ENCODE measurements around the gene GNG3. TPM values are rescaled to one million over a fixed set of nuclear protein-coding genes. Genes with fewer than 3 reads are reported as not detected.

Gene GNG3
- 1 to 10 TPM in 1 of 4 donors, under 1 TPM in 1, not detected in 2; 0.75 to 9.0 TPM for polyA plus RNA-seq
- long read RNA-seq, donor 1, partial matches to known transcripts: 0 of 1 reads
- long read RNA-seq, donor 1, other reads (novel, unspliced or antisense): 0 of 1 reads
- long read RNA-seq, donor 2, partial matches to known transcripts: 0 of 1 reads
- long read RNA-seq, donor 2, other reads (novel, unspliced or antisense): 0 of 1 reads
- long read RNA-seq, donor 3, partial matches to known transcripts: 0 of 2 reads
- long read RNA-seq, donor 3, other reads (novel, unspliced or antisense): 0 of 2 reads
- long read RNA-seq, donor 4, partial matches to known transcripts: 0 of 1 reads
- long read RNA-seq, donor 4, other reads (novel, unspliced or antisense): 0 of 1 reads
- long read RNA-seq, donor 5, partial matches to known transcripts: 0 of 2 reads
- long read RNA-seq, donor 5, other reads (novel, unspliced or antisense): 0 of 2 reads
- long read RNA-seq, donor 6, partial matches to known transcripts: 0 of 2 reads
- long read RNA-seq, donor 6, other reads (novel, unspliced or antisense): 0 of 2 reads
- long read RNA-seq, donor 7: 0 reads
- long read RNA-seq, donor 8: 0 reads
- long read RNA-seq, donor 9, partial matches to known transcripts: 0 of 2 reads
- long read RNA-seq, donor 9, other reads (novel, unspliced or antisense): 0 of 2 reads
- long read RNA-seq, donor 10, transcript GNG3-201 (3 exons, 882 nt): major isoform, 22 of 22 reads
- long read RNA-seq, donor 10, partial matches to known transcripts: 0 of 22 reads
- long read RNA-seq, donor 10, other reads (novel, unspliced or antisense): 0 of 22 reads

GRCh38 chr11:62707277-62707861, at the start of gene GNG3, which contains the start of gene BSCL2:
TSS of gene GNG3 (plus strand) at chr11:62707676. CDS start at chr11:62708296, 620 bp downstream.
TSS of gene BSCL2 (minus strand) at chr11:62707424. CDS start at chr11:62707195, 229 bp downstream.
- Histone ChIP-seq H3K4me3 (ENCODE audit: low read depth in 1 of 3, low read length in 3 of 3) (peak within 1 kb of the TSS in 2 of 3 donors; percentile 44 to 82), H3K27ac (ENCODE audit: low read depth in 1 of 3, low read length in 2 of 3) (peak within 1 kb of the TSS; percentile 20 to 98 (median 78)), H3K27me3 (ENCODE audit: control insufficient read depth in 3 of 3, insufficient read depth in 3 of 3, low read length in 3 of 3) (no peaks in the 10 kb centered on the region), H3K4me1 (ENCODE audit: control insufficient read depth in 3 of 3, insufficient read depth in 2 of 3, low read depth in 1 of 3, low read length in 2 of 3) (peaks cover 6 to 53% (median 10%) of the 10 kb centered on the region in 3 donors), H3K9me3 (ENCODE audit: control insufficient read depth in 2 of 2, insufficient read depth in 1 of 2, low read depth in 1 of 2, low read length in 1 of 2) (no peaks in the 10 kb centered on the region), H3K36me3 (ENCODE audit: control insufficient read depth in 3 of 3, insufficient read depth in 2 of 3, low read depth in 1 of 3, low read length in 3 of 3) (peaks cover 0 to 46% (median 0%) of the 10 kb centered on the region in 3 donors)
- no peak for FAIRE-seq
- no peak for DNase-seq
- 81 to 86% (median 83%) methylated on average over 10 of the region's 10 CpGs for WGBS, 3 donors

- Histone ChIP-seq H3K4me1 (ENCODE audit: control insufficient read depth in 3 of 3, insufficient read depth in 2 of 3, low read depth in 1 of 3, low read length in 2 of 3) (peaks cover 6 to 12% (median 10%) of the 10 kb centered on the region in 3 donors), H3K27ac (ENCODE audit: low read depth in 1 of 3, low read length in 2 of 3) (peak overlapping the region; percentile 90 to 98 (median 95)), H3K9me3 (ENCODE audit: control insufficient read depth in 2 of 2, insufficient read depth in 1 of 2, low read depth in 1 of 2, low read length in 1 of 2) (no peaks in the 10 kb centered on the region), H3K4me3 (ENCODE audit: low read depth in 1 of 3, low read length in 3 of 3) (peak overlapping the region; percentile 84 to 98 (median 97)), H3K27me3 (ENCODE audit: control insufficient read depth in 3 of 3, insufficient read depth in 3 of 3, low read length in 3 of 3) (no peaks in the 10 kb centered on the region), H3K36me3 (ENCODE audit: control insufficient read depth in 3 of 3, insufficient read depth in 2 of 3, low read depth in 1 of 3, low read length in 3 of 3) (peaks cover 0 to 37% (median 3%) of the 10 kb centered on the region in 3 donors)
- FAIRE-seq (no peak), DNase-seq (peak; percentile 71 to 82)
- WGBS, 3 donors: 2 to 3% (median 2%) methylated on average over 36 of the region's 36 CpGs
Observed at GRCh38 chr11:62664405-62665074, 42.9 kb upstream of the GNG3 start.

- peaks cover 10 to 12% (median 11%) of the 10 kb centered on the region in 3 donors for H3K4me1 ChIP-seq (ENCODE audit: control insufficient read depth in 3 of 3, insufficient read depth in 2 of 3, low read depth in 1 of 3, low read length in 2 of 3)
- no peaks in the 10 kb centered on the region for H3K9me3 ChIP-seq (ENCODE audit: control insufficient read depth in 2 of 2, insufficient read depth in 1 of 2, low read depth in 1 of 2, low read length in 1 of 2)
- peaks cover 0 to 41% (median 3%) of the 10 kb centered on the region in 3 donors for H3K36me3 ChIP-seq (ENCODE audit: control insufficient read depth in 3 of 3, insufficient read depth in 2 of 3, low read depth in 1 of 3, low read length in 3 of 3)
- peak within 1 kb of the TSS; percentile 90 to 98 (median 95) for H3K27ac ChIP-seq (ENCODE audit: low read depth in 1 of 3, low read length in 2 of 3)
- FAIRE-seq (no peak), DNase-seq (peak; percentile 95 to 97)
- peak within 1 kb of the TSS; percentile 84 to 98 (median 97) for H3K4me3 ChIP-seq (ENCODE audit: low read depth in 1 of 3, low read length in 3 of 3)
- WGBS, 3 donors: 0 to 1% (median 0%) methylated on average over 42 to 47 of the region's 47 CpGs
- no peaks in the 10 kb centered on the region for H3K27me3 ChIP-seq (ENCODE audit: control insufficient read depth in 3 of 3, insufficient read depth in 3 of 3, low read length in 3 of 3)
Observed at GRCh38 chr11:62665075-62665598, 42.3 kb upstream of the GNG3 start, which contains the start of the genes C11orf98 and CSKMT. TSS of gene C11orf98 (minus strand) at chr11:62665210. CDS start at chr11:62665169, 41 bp downstream. TSS of gene CSKMT (plus strand) at chr11:62665312. CDS start at chr11:62665880, 568 bp downstream.

GRCh38 chr11:62665599-62666258, 41.7 kb upstream of the GNG3 start:
- Histone ChIP-seq H3K27ac (ENCODE audit: low read depth in 1 of 3, low read length in 2 of 3) (peak overlapping the region; percentile 57 to 98 (median 95)), H3K36me3 (ENCODE audit: control insufficient read depth in 3 of 3, insufficient read depth in 2 of 3, low read depth in 1 of 3, low read length in 3 of 3) (peaks cover 0 to 41% (median 3%) of the 10 kb centered on the region in 3 donors), H3K4me1 (ENCODE audit: control insufficient read depth in 3 of 3, insufficient read depth in 2 of 3, low read depth in 1 of 3, low read length in 2 of 3) (peaks cover 10 to 12% (median 11%) of the 10 kb centered on the region in 3 donors), H3K4me3 (ENCODE audit: low read depth in 1 of 3, low read length in 3 of 3) (peak overlapping the region; percentile 84 to 98 (median 97)), H3K27me3 (ENCODE audit: control insufficient read depth in 3 of 3, insufficient read depth in 3 of 3, low read length in 3 of 3) (no peaks in the 10 kb centered on the region), H3K9me3 (ENCODE audit: control insufficient read depth in 2 of 2, insufficient read depth in 1 of 2, low read depth in 1 of 2, low read length in 1 of 2) (no peaks in the 10 kb centered on the region)
- FAIRE-seq (no peak), DNase-seq (peak in 1 of 2 donors; percentile 53)
- 1 to 2% (median 1%) methylated on average over 39 of the region's 39 CpGs for WGBS, 3 donors

- WGBS, 3 donors: 20 to 39% (median 25%) methylated on average over 16 of the region's 16 CpGs
- H3K27me3 ChIP-seq (ENCODE audit: control insufficient read depth in 3 of 3, insufficient read depth in 3 of 3, low read length in 3 of 3): no peaks in the 10 kb centered on the region
- H3K27ac ChIP-seq (ENCODE audit: low read depth in 1 of 3, low read length in 2 of 3): peak overlapping the region; percentile 57 to 98 (median 95)
- peak overlapping the region; percentile 84 to 98 (median 97) for H3K4me3 ChIP-seq (ENCODE audit: low read depth in 1 of 3, low read length in 3 of 3)
- no peaks in the 10 kb centered on the region for H3K9me3 ChIP-seq (ENCODE audit: control insufficient read depth in 2 of 2, insufficient read depth in 1 of 2, low read depth in 1 of 2, low read length in 1 of 2)
- DNase-seq (no peak), FAIRE-seq (no peak)
- H3K36me3 ChIP-seq (ENCODE audit: control insufficient read depth in 3 of 3, insufficient read depth in 2 of 3, low read depth in 1 of 3, low read length in 3 of 3): peaks cover 0 to 41% (median 3%) of the 10 kb centered on the region in 3 donors
- peaks cover 10 to 12% (median 11%) of the 10 kb centered on the region in 3 donors for H3K4me1 ChIP-seq (ENCODE audit: control insufficient read depth in 3 of 3, insufficient read depth in 2 of 3, low read depth in 1 of 3, low read length in 2 of 3)
Observed at GRCh38 chr11:62666259-62666926, 41.1 kb upstream of the GNG3 start.

GRCh38 chr11:62667460-62667859, 40.0 kb upstream of the GNG3 start:
- H3K4me3 ChIP-seq (ENCODE audit: low read depth in 1 of 3, low read length in 3 of 3): no peak overlapping the region
- peaks cover 10 to 14% (median 11%) of the 10 kb centered on the region in 3 donors for H3K4me1 ChIP-seq (ENCODE audit: control insufficient read depth in 3 of 3, insufficient read depth in 2 of 3, low read depth in 1 of 3, low read length in 2 of 3)
- no peak overlapping the region for H3K27ac ChIP-seq (ENCODE audit: low read depth in 1 of 3, low read length in 2 of 3)
- DNase-seq: no peak
- no peak for FAIRE-seq
- H3K27me3 ChIP-seq (ENCODE audit: control insufficient read depth in 3 of 3, insufficient read depth in 3 of 3, low read length in 3 of 3): no peaks in the 10 kb centered on the region
- H3K9me3 ChIP-seq (ENCODE audit: control insufficient read depth in 2 of 2, insufficient read depth in 1 of 2, low read depth in 1 of 2, low read length in 1 of 2): no peaks in the 10 kb centered on the region
- 68 to 79% (median 77%) methylated on average over 2 of the region's 2 CpGs for whole genome bisulfite sequencing, 3 donors
- H3K36me3 ChIP-seq (ENCODE audit: control insufficient read depth in 3 of 3, insufficient read depth in 2 of 3, low read depth in 1 of 3, low read length in 3 of 3): peaks cover 0 to 32% (median 3%) of the 10 kb centered on the region in 3 donors

Measured in small intestine (tissue), 16 donors.